CD4-positive, alpha-beta T cell treated with Interleukin-2 at 100 ng/mL for 4 hours (primary cell): ENCODE data around the gene OR4D11.
"Not testable (repeated sequence)": the region's sequence is repeated elsewhere in the genome, so short reads cannot be mapped to it uniquely, and the experiment has no call there.

ENCODE experiments used
- DNase-seq: peaks from one replicate; pipeline ENCODE4 v3.0.0-alpha.2; 2020; ENCODE audit warnings: low spot score

The OR4D11 gene

GRCh38 chr11:59503276-59503675 is at the start of gene OR4D11:
Gene OR4D11 (plus strand): TSS chr11:59503576. CDS start chr11:59503576, 0 bp downstream.
- no peak for DNase-seq

GRCh38 chr11:59456661-59457060 is 46.7 kb upstream of the OR4D11 start, which contains the start of gene OR4D6:
Gene OR4D6 (plus strand): TSS chr11:59456961. CDS start chr11:59456961, 0 bp downstream.
- DNase-seq = no peak

- DNase-seq = no peak
These were observed 43.5 kb upstream of the OR4D11 start for GRCh38 chr11:59459916-59460315.

- no peak for DNase-seq
These were observed 40.2 kb upstream of the OR4D11 start for GRCh38 chr11:59463190-59463641.

GRCh38 chr11:59473015-59473414 is 30.4 kb upstream of the OR4D11 start, which contains the start of gene OR4D10:
Gene OR4D10 (plus strand): TSS chr11:59473315. CDS start chr11:59477430, 4,115 bp downstream.
- no peak for DNase-seq

- DNase-seq = no peak
These were observed 28.2 kb upstream of the OR4D11 start for GRCh38 chr11:59475176-59475575.

GRCh38 chr11:59479906-59480305 is 23.5 kb upstream of the OR4D11 start:
- no peak for DNase-seq

- no peak for DNase-seq
These were observed 23.0 kb upstream of the OR4D11 start for GRCh38 chr11:59480359-59480758.

- no peak for DNase-seq
These were observed 1.4 kb upstream of the OR4D11 start for GRCh38 chr11:59501931-59502330.

GRCh38 chr11:59510941-59511589 is 7.7 kb downstream of the OR4D11 start, which contains the start of gene OR4D9:
Gene OR4D9 (plus strand): TSS chr11:59511539. CDS start chr11:59514913, 3,374 bp downstream.
- no peak for DNase-seq

- DNase-seq = no peak
These were observed 8.3 kb downstream of the OR4D11 start for GRCh38 chr11:59511675-59512074.

GRCh38 chr11:59520139-59520538 is 16.8 kb downstream of the OR4D11 start:
- not testable (repeated sequence) for DNase-seq

GRCh38 chr11:59520741-59521140 is 17.4 kb downstream of the OR4D11 start:
- no peak for DNase-seq

- no peak for DNase-seq
These were observed 20.2 kb downstream of the OR4D11 start for GRCh38 chr11:59523541-59523940.

- DNase-seq = no peak
These were observed 25.3 kb downstream of the OR4D11 start for GRCh38 chr11:59528711-59529110.

- no peak for DNase-seq
These were observed 29.2 kb downstream of the OR4D11 start for GRCh38 chr11:59532620-59533019.

GRCh38 chr11:59534676-59535075 is 31.3 kb downstream of the OR4D11 start:
- no peak for DNase-seq

GRCh38 chr11:59542142-59542810 is 38.9 kb downstream of the OR4D11 start:
- DNase-seq = no peak

- not testable (repeated sequence) for DNase-seq
These were observed 40.3 kb downstream of the OR4D11 start for GRCh38 chr11:59543713-59544112.

GRCh38 chr11:59544869-59545178 is 41.4 kb downstream of the OR4D11 start:
- no peak for DNase-seq

GRCh38 chr11:59545179-59546020 is 42.0 kb downstream of the OR4D11 start:
- DNase-seq = no peak

- not testable (repeated sequence) for DNase-seq
These were observed 44.4 kb downstream of the OR4D11 start for GRCh38 chr11:59547605-59548308.
